Measurements from ENCODE around the gene SLC46A2.

The SLC46A2 gene

GRCh38 chr9:112833081-112833480 lies 57.6 kb downstream of the SLC46A2 start:
- no peak for TF ChIP-seq CTCF (IDR thresholded peaks at IDR 0.05; ENCODE audit: low read depth, low read length)
- no peak overlapping the region for H3K4me3 ChIP-seq (ENCODE audit: low read depth, low read length)

DNA sequence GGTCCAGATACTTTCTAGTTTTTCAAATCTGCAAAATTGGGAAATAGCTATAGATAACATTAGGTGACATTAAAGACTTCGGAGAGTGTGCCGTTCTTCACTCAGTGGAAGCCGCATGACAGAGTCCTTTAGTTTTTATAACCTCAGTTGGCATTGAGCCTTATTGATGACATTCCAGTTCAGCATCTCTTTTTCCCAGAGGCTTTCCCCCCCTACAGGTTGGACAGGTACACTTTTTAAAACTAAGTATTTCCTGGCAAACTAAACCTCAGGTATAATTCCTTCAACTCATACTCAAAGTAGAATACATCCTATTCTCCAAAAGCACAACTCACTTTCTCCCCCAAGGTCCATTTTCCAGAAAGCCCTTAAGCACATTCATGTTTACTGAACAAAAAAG lies 58.7 kb downstream of the SLC46A2 start:
- TF ChIP-seq CTCF (IDR thresholded peaks at IDR 0.05; ENCODE audit: low read depth, low read length) = no peak
- no peak overlapping the region for H3K4me3 ChIP-seq (ENCODE audit: low read depth, low read length)

DNA sequence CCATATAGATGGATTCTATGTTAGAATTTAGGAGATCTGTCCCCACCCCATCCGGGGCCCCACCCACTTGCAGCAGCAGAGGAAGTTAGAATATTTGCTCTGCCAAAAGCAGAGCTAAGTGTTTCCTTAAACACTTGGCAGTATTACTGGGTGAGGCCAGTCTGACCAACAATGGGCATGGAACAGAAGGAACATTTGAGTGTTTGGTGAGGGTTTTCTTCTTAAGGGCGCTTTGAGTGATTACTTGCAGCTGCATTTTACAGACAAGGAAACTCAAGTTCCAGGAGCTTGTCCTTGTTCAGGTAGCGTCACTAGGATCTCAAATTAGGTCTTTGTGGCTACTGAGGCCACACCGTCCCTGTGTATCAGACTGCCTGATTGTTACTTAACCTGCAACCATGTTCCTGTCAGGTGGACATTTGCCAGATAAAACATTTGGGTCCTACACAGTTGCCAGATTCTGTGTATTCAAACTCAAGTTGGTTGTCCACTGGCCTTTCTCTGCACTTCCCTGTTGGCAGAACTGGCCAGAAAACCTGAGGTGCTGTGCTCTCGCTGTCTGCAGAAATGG lies 59.3 kb downstream of the SLC46A2 start:
- no peak overlapping the region for H3K4me3 ChIP-seq (ENCODE audit: low read depth, low read length)
- no peak for TF ChIP-seq CTCF (IDR thresholded peaks at IDR 0.05; ENCODE audit: low read depth, low read length)

Data from WI38 (cell line).